Measurements from ENCODE around the gene ARMCX2. TPM values are rescaled to one million over a fixed set of nuclear protein-coding genes. Genes with fewer than 3 reads are reported as not detected.
A peak's percentile ranks its signal among the peaks of the same experiment; 100 is the strongest.

ARMCX2 gene
- total RNA-seq, 1 donor from 2014 or later, result 72.4 TPM

DNA sequence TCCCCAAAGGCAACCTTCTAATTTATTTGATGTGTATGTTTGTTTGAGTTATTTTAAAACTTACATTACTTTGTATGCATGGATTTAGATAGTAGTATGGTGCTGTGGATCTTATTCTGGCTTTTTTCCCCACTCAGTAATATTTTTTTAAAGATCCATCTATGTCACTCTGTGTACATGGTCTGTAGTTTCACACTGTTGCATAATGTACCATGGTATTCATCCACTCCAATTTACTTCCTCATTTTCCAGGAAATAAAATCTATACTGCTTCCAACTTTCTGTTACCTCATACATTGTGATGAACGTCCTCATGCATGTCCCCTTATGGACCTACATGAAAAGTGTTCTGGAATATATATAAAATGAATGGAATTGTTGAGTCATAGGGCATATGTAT lies 17.6 kb downstream of the ARMCX2 start:
- no peaks in the 10 kb centered on the region for H3K27me3 Mint-ChIP-seq (ENCODE audit: unreplicated experiment)
- peaks cover 5% of the 10 kb centered on the region for H3K9me3 Mint-ChIP-seq (ENCODE audit: unreplicated experiment)
- H3K27ac Mint-ChIP-seq (ENCODE audit: unreplicated experiment), result no peak overlapping the region
- no peak overlapping the region for H3K4me3 Mint-ChIP-seq (ENCODE audit: unreplicated experiment)
- TF ChIP-seq, protein P1, sequence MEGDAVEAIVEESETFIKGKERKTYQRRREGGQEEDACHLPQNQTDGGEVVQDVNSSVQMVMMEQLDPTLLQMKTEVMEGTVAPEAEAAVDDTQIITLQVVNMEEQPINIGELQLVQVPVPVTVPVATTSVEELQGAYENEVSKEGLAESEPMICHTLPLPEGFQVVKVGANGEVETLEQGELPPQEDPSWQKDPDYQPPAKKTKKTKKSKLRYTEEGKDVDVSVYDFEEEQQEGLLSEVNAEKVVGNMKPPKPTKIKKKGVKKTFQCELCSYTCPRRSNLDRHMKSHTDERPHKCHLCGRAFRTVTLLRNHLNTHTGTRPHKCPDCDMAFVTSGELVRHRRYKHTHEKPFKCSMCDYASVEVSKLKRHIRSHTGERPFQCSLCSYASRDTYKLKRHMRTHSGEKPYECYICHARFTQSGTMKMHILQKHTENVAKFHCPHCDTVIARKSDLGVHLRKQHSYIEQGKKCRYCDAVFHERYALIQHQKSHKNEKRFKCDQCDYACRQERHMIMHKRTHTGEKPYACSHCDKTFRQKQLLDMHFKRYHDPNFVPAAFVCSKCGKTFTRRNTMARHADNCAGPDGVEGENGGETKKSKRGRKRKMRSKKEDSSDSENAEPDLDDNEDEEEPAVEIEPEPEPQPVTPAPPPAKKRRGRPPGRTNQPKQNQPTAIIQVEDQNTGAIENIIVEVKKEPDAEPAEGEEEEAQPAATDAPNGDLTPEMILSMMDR (IDR thresholded peaks at IDR 0.05), result no peak
- DNase-seq (ENCODE audit: extremely low spot score, unreplicated experiment), result no peak
- H3K36me3 Mint-ChIP-seq (ENCODE audit: unreplicated experiment), result no peaks in the 10 kb centered on the region
- H3K4me1 Mint-ChIP-seq (ENCODE audit: unreplicated experiment), result no peaks in the 10 kb centered on the region

- H3K36me3 Mint-ChIP-seq (ENCODE audit: unreplicated experiment), result no peaks in the 10 kb centered on the region
- no peaks in the 10 kb centered on the region for H3K27me3 Mint-ChIP-seq (ENCODE audit: unreplicated experiment)
- H3K4me3 Mint-ChIP-seq (ENCODE audit: unreplicated experiment), result no peak overlapping the region
- H3K9me3 Mint-ChIP-seq (ENCODE audit: unreplicated experiment), result peaks cover 5% of the 10 kb centered on the region
- TF ChIP-seq, protein P1 (IDR thresholded peaks at IDR 0.05), result no peak
- H3K4me1 Mint-ChIP-seq (ENCODE audit: unreplicated experiment), result no peaks in the 10 kb centered on the region
- DNase-seq (ENCODE audit: extremely low spot score, unreplicated experiment), result no peak
- no peak overlapping the region for H3K27ac Mint-ChIP-seq (ENCODE audit: unreplicated experiment)
These were observed 20.1 kb downstream of the ARMCX2 start for GRCh38 chrX:101639583-101639982.

- TF ChIP-seq, protein P1 (IDR thresholded peaks at IDR 0.05), result no peak
- no peak for DNase-seq (ENCODE audit: extremely low spot score, unreplicated experiment)
- Mint-ChIP-seq H3K36me3 (ENCODE audit: unreplicated experiment) (peaks cover 10% of the 10 kb centered on the region), H3K27me3 (ENCODE audit: unreplicated experiment) (no peaks in the 10 kb centered on the region), H3K4me1 (ENCODE audit: unreplicated experiment) (peaks cover 23% of the 10 kb centered on the region), H3K4me3 (ENCODE audit: unreplicated experiment) (no peak overlapping the region), H3K27ac (ENCODE audit: unreplicated experiment) (no peak overlapping the region), H3K9me3 (ENCODE audit: unreplicated experiment) (peaks cover 13% of the 10 kb centered on the region)
These were observed 40.3 kb downstream of the ARMCX2 start for GRCh38 chrX:101619364-101619763.

DNA sequence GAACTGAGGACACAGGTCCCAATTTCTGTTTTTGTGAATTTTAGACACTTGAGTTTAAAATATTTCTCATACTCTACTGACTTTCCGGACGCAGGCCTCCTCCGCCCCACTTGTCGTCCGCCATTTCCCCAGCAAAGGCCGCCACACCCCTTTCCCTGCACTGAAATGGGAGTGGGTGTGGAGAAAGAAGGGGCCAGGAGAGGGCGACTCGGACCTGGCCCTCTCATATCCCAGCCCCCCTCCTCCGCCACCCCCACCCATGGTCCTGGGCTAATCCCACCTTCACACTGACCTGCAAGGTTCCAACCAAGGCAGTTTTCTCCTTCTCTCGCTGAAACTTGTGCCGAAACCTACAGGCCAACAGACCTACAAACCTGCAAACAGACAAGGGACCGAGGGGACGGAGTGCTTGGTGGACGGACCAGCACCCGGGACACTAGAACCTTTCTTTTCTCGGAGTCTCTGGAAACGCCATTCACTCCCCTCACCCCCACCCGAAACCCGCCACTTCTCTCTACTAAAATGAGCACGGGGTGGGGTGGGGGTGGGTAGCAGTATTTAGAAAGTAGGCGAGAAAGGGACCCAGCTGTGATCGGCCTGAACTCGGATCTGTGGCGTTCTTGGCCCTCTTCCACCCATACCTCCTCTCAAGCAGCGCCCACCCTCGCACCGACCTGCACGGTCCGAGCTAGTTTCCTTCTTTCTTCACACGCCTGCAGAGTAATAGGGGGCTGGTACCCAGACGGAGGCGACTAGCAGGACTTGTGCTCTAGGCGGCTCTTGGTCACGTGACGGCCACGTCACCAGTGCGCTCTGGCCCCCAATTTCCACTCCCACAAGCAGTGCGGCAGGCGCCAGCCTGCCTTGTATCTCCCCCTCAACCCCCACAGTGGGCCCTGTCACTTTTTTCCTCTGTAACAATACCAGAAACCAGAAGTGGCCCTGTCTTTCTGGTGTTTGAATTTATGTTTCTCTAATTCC lies 42.1 kb downstream of the ARMCX2 start, which contains the start of gene ARMCX6:
Gene ARMCX6 (minus strand): TSS at position 790 of the 981 bp plus-strand sequence. CDS start 1,380 bp downstream, outside the sequence.
- Mint-ChIP-seq H3K9me3 (ENCODE audit: unreplicated experiment) (peaks cover 13% of the 10 kb centered on the region), H3K36me3 (ENCODE audit: unreplicated experiment) (peaks cover 5% of the 10 kb centered on the region), H3K27me3 (ENCODE audit: unreplicated experiment) (no peaks in the 10 kb centered on the region), H3K27ac (ENCODE audit: unreplicated experiment) (peak within 1 kb of the TSS; percentile 89), H3K4me1 (ENCODE audit: unreplicated experiment) (peaks cover 16% of the 10 kb centered on the region), H3K4me3 (ENCODE audit: unreplicated experiment) (peak within 1 kb of the TSS; percentile 89)
- TF ChIP-seq, protein P1 (IDR thresholded peaks at IDR 0.05), result peak; percentile 61
- peak; percentile 87 for DNase-seq (ENCODE audit: extremely low spot score, unreplicated experiment)

DNA sequence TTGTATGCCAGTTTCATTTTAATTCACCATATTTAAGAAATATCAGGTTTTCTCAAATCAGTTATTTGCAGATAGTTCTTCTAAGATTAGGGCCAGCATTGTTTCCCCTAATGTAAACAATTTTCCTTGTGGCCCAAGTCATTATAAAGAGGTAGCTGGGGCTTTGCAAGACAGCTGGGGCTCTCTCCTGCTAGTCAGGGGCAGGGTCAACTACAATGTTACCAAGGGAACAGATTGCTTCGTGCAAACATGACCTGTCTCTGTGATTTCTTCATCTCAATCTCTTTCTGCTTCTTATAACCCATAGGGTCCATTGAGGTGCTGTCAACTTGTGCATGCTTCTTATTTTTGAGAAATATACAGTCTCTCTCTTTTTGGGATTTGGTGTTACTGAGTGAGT lies 53.9 kb downstream of the ARMCX2 start:
- H3K4me1 Mint-ChIP-seq (ENCODE audit: unreplicated experiment), result peaks cover 4% of the 10 kb centered on the region
- H3K9me3 Mint-ChIP-seq (ENCODE audit: unreplicated experiment), result peaks cover 10% of the 10 kb centered on the region
- H3K27me3 Mint-ChIP-seq (ENCODE audit: unreplicated experiment), result no peaks in the 10 kb centered on the region
- no peak for DNase-seq (ENCODE audit: extremely low spot score, unreplicated experiment)
- no peak overlapping the region for H3K4me3 Mint-ChIP-seq (ENCODE audit: unreplicated experiment)
- no peaks in the 10 kb centered on the region for H3K36me3 Mint-ChIP-seq (ENCODE audit: unreplicated experiment)
- TF ChIP-seq, protein P1 (IDR thresholded peaks at IDR 0.05), result no peak
- no peak overlapping the region for H3K27ac Mint-ChIP-seq (ENCODE audit: unreplicated experiment)
